CD1c-positive myeloid dendritic cell (primary cell): ENCODE results near the gene VLDLR.
A peak's percentile ranks its signal among the peaks of the same experiment; 100 is the strongest.

Source experiments
- DNase-seq: peaks from one replicate; pipeline ENCODE4 v3.0.0-alpha.2; 2016; ENCODE audit errors: extremely low spot score

The VLDLR gene

GRCh38 chr9:2620919-2621721 lies 467 bp upstream of the VLDLR start:
- peak; percentile 59 for DNase-seq

- no peak for DNase-seq
Observed at GRCh38 chr9:2622461-2623287, 1.1 kb downstream of the VLDLR start.

GRCh38 chr9:2623288-2624050 lies 1.9 kb downstream of the VLDLR start:
- DNase-seq: no peak

GRCh38 chr9:2624051-2624682 lies 2.6 kb downstream of the VLDLR start:
- no peak for DNase-seq

- no peak for DNase-seq
Observed at GRCh38 chr9:2625427-2625826, 3.8 kb downstream of the VLDLR start.

- DNase-seq: no peak
Observed at GRCh38 chr9:2628919-2629318, 7.3 kb downstream of the VLDLR start.

- no peak for DNase-seq
Observed at GRCh38 chr9:2630158-2630557, 8.6 kb downstream of the VLDLR start.

GRCh38 chr9:2631263-2631662 lies 9.7 kb downstream of the VLDLR start:
- DNase-seq: no peak

GRCh38 chr9:2634153-2634552 lies 12.6 kb downstream of the VLDLR start:
- no peak for DNase-seq

GRCh38 chr9:2634818-2635217 lies 13.2 kb downstream of the VLDLR start:
- DNase-seq: no peak

GRCh38 chr9:2635922-2636321 lies 14.3 kb downstream of the VLDLR start:
- no peak for DNase-seq

GRCh38 chr9:2637390-2637789 lies 15.8 kb downstream of the VLDLR start:
- no peak for DNase-seq

- DNase-seq: no peak
Observed at GRCh38 chr9:2638871-2639673, 17.5 kb downstream of the VLDLR start.

- DNase-seq: no peak
Observed at GRCh38 chr9:2639786-2640185, 18.2 kb downstream of the VLDLR start.

- no peak for DNase-seq
Observed at GRCh38 chr9:2640570-2640969, 19.0 kb downstream of the VLDLR start.

- DNase-seq: no peak
Observed at GRCh38 chr9:2641033-2641432, 19.4 kb downstream of the VLDLR start.

GRCh38 chr9:2642068-2642467 lies 20.5 kb downstream of the VLDLR start:
- DNase-seq: no peak

GRCh38 chr9:2645569-2645968 lies 24.0 kb downstream of the VLDLR start:
- no peak for DNase-seq

- peak; percentile 4 for DNase-seq
Observed at GRCh38 chr9:2655411-2655901, 33.9 kb downstream of the VLDLR start.

- no peak for DNase-seq
Observed at GRCh38 chr9:2657427-2657826, 35.8 kb downstream of the VLDLR start.

- DNase-seq: no peak
Observed at GRCh38 chr9:2662496-2662895, 40.9 kb downstream of the VLDLR start.
